ENCODE results near the gene NHLRC4.

NHLRC4 gene

DNA sequence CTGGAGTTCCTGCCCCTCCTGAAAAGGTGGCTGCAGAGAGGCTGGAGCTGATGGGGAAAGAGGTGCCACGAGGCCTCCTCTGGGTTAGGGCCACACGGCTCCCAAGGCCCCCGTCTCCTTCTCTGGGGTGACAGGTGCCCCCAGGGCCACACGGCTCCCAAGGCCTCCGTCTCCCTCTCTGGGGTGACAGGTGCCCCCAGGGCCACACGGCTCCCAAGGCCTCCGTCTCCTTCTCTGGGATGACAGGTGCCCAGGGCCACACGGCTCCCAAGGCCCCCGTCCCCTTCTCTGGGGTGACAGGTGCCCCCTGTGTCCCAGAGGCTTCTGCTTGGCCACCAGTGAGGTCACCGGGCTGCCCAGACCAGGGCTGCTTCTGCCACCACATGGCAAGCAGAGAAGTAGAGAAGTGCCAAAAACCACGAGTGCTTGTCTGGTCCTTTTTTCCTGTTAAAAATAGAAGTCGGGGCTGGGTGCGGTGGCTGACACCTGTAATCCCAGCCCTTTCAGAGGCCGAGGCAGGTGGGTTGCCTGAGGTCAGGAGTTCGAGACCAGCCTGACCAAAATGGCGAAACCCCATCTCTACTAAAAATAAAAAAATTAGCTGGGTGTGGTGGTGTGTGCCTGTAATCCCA, 35.2 kb upstream of the NHLRC4 start:
- no peak for DNase-seq

- DNase-seq, result no peak
Measured at GRCh38 chr16:533391-534123, 33.2 kb upstream of the NHLRC4 start.

- no peak for DNase-seq
Measured at GRCh38 chr16:534135-534534, 32.7 kb upstream of the NHLRC4 start.

DNA sequence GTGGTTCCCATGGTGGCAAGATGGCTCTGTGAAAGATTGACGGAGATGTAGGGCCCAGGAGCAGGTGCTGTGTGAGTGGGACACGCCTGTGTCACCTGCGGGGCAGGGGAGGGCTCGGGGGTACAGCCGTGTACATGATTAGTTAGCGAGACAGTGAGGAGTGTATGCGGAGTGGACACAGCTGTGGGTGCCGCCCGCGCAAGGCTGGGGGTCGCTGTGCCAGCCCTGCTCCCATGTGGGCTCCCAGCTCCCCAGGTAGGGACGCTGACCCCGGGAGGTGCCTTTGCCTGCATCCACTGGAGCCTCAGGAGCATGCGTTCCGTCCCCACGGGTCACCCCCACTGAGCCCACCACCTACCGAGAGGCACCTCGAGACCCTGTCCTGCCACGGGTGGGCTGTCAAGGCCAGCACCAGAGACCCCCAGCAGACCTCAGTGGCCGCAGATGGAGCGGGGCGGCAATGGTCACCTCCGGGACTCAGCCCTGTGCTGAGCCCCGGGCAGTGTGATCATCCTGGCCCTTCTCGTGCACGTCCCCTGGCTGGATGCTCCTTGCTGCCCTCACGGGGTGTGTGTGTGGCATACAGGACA, 31.9 kb upstream of the NHLRC4 start:
- DNase-seq, result no peak

- DNase-seq, result no peak
Measured at GRCh38 chr16:535446-536405, 31.1 kb upstream of the NHLRC4 start.

GRCh38 chr16:536746-537145, 30.1 kb upstream of the NHLRC4 start:
- DNase-seq, result no peak

DNA sequence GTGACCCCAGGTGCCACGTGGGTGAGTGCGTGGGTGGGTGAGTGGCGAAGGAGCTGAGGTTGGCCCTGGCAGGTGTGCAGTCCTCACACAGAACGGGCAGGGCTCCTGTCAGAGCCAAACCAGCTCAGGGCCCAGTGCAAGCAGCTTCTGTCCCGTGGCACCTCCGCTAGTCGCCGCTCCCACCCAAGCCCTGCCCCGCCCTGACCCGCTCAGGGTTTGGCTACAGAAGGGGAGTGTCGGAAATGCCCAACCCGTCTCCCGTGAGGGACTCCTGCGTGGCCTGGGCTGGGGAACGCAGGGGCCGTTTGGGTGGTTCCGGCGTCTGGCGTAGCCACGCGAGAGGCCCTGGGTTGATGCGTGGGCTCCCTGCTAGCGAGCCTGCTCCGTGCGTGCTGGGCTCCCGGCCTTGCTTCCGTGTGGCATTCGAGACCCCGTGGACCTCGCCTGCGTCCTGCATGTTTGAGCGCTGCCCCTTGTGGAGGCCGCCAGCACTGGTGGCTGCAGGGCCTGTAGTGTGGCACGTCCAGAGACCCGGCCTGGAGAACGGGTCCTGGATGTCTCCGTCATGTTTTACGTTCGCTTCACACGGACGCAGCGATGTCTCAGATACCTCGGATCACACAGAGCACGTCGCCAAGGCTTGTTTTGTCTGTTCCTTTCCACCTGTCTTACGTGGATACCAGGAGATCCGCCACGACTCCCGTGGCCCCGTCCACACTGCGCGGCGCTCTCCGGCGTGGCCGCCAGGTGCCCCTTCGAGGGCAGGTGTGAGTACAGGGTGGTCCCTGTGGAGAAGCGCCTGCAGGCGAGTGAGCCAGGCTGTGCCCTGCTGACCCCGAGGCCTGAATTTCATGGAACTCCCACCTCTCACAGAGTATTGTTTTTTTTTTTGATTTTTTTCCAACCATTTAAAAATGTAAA, 29.1 kb upstream of the NHLRC4 start:
- DNase-seq, result no peak

GRCh38 chr16:539901-540530, 26.8 kb upstream of the NHLRC4 start:
- DNase-seq, result no peak

GRCh38 chr16:540645-541340, 26.0 kb upstream of the NHLRC4 start:
- DNase-seq, result no peak

- DNase-seq, result no peak
Measured at GRCh38 chr16:543301-544164, 23.3 kb upstream of the NHLRC4 start.

DNA sequence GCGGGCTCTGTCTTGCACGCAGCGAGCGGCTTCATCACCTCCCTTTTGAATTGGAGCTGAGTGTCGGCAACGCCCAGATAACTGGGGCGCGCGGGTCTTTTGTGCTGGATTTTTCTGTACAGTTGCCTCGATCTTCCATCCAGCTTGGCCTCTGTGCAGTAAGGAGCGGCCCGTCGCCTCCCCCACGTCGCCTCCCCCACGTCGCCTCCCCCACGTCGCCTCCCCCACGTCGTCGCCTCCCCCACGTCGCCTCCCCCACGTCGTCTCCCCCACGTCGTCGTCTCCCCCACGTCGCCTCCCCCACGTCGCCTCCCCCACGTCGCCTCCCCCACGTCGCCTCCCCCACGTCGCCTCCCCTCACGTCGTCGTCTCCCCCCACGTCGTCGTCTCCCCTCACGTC, 22.3 kb upstream of the NHLRC4 start:
- DNase-seq, result no peak

DNA sequence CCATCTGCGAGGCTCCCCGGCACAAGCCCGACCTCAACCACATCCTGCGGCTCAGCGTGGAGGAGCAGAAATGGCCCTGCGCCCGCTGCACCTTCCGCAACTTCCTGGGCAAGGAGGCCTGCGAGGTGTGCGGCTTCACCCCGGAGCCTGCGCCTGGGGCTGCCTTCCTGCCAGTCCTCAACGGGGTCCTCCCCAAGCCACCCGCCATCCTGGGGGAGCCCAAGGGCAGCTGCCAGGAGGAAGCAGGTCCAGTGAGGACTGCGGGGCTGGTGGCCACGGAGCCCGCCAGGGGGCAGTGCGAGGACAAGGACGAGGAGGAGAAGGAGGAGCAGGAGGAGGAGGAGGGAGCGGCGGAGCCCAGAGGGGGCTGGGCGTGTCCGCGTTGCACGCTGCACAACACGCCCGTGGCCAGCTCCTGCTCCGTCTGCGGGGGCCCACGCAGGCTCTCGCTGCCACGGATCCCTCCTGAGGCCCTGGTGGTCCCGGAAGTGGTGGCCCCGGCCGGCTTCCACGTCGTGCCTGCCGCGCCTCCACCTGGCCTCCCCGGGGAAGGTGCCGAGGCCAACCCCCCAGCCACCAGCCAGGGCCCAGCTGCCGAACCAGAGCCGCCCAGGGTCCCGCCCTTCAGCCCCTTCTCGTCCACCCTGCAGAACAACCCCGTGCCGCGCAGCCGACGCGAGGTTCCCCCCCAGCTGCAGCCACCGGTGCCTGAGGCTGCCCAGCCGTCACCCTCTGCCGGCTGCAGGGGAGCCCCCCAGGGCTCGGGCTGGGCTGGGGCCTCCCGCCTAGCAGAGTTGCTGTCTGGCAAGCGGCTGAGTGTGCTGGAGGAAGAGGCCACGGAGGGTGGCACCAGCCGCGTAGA, 19.7 kb upstream of the NHLRC4 start:
- DNase-seq, result no peak

GRCh38 chr16:548586-548985, 18.2 kb upstream of the NHLRC4 start:
- no peak for DNase-seq

- no peak for DNase-seq
Measured at GRCh38 chr16:549544-550263, 17.1 kb upstream of the NHLRC4 start.

DNA sequence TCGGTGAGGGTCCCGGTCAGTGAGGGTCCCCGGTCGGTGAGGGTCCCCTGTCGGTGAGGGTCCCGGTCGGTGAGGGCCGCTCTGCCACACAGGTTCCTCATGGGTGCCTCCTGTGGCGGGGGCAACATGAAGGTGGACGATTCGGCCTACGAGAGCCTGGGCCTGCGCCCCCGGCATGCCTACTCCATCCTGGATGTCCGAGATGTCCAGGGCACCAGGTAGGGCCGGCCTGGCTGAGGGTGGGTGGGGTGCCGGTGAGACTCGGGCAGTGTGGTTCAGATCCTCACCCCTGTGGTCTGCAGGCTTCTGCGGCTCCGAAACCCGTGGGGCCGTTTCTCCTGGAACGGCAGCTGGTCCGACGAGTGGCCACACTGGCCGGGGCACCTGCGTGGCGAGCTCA, 15.6 kb upstream of the NHLRC4 start:
- DNase-seq, result no peak

DNA sequence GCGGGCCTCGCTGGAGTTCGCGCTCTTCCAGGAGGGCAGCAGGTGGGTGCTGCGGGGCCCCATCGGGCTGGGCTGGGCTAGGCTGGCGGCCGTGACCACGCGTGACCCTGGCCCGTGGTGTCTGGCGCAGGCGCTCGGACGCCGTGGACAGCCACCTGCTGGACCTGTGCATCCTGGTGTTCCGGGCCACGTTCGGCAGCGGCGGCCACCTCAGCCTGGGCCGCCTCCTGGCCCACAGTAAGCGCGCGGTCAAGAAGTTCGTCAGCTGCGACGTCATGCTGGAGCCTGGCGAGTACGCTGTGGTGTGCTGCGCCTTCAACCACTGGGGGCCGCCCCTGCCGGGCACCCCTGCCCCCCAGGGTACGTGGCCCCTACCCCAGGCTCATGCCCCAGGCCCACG, 14.6 kb upstream of the NHLRC4 start:
- no peak for DNase-seq

GRCh38 chr16:553601-554296, 13.1 kb upstream of the NHLRC4 start:
- no peak for DNase-seq

- no peak for DNase-seq
Measured at GRCh38 chr16:554297-554621, 12.5 kb upstream of the NHLRC4 start.
